HG02642 (cell line): Measurements from ENCODE around the gene RCOR1.
"Not testable (repeated sequence)": the region's sequence is repeated elsewhere in the genome, so short reads cannot be mapped to it uniquely, and the experiment has no call there.

ENCODE experiments used
- ATAC-seq: cut with Tn5 transposase; IDR thresholded peaks from one replicate; pipeline ENCODE4 v1.9.1; 2021; ENCODE audit warnings: mild to moderate bottlenecking; ENCODE audit not compliant: unreplicated experiment, poor library complexity

RCOR1 gene

GRCh38 chr14:102624666-102625065 is 32.2 kb downstream of the RCOR1 start:
- no peak for ATAC-seq

GRCh38 chr14:102625564-102626296 is 33.3 kb downstream of the RCOR1 start:
- ATAC-seq: no peak

GRCh38 chr14:102626530-102626929 is 34.1 kb downstream of the RCOR1 start:
- ATAC-seq: no peak

- ATAC-seq: no peak
Measured at GRCh38 chr14:102629011-102629444, 36.6 kb downstream of the RCOR1 start.

GRCh38 chr14:102629808-102630350 is 37.4 kb downstream of the RCOR1 start:
- ATAC-seq: no peak

- ATAC-seq: no peak
Measured at GRCh38 chr14:102630405-102630804, 38.0 kb downstream of the RCOR1 start.

- no peak for ATAC-seq
Measured at GRCh38 chr14:102630881-102631280, 38.4 kb downstream of the RCOR1 start.

- no peak for ATAC-seq
Measured at GRCh38 chr14:102633906-102634595, 41.6 kb downstream of the RCOR1 start.

GRCh38 chr14:102639611-102640010 is 47.2 kb downstream of the RCOR1 start:
- ATAC-seq: not testable (repeated sequence)

- no peak for ATAC-seq
Measured at GRCh38 chr14:102644523-102644922, 52.1 kb downstream of the RCOR1 start.

- ATAC-seq: no peak
Measured at GRCh38 chr14:102645746-102646440, 53.4 kb downstream of the RCOR1 start.

- ATAC-seq: no peak
Measured at GRCh38 chr14:102646615-102647014, 54.2 kb downstream of the RCOR1 start.

GRCh38 chr14:102652194-102652593 is 59.7 kb downstream of the RCOR1 start:
- no peak for ATAC-seq

GRCh38 chr14:102654298-102654697 is 61.8 kb downstream of the RCOR1 start:
- no peak for ATAC-seq

- ATAC-seq: no peak
Measured at GRCh38 chr14:102655137-102655536, 62.7 kb downstream of the RCOR1 start.

GRCh38 chr14:102659797-102660196 is 67.3 kb downstream of the RCOR1 start:
- no peak for ATAC-seq

- ATAC-seq: no peak
Measured at GRCh38 chr14:102661614-102662013, 69.2 kb downstream of the RCOR1 start.

- ATAC-seq: no peak
Measured at GRCh38 chr14:102662636-102663430, 70.4 kb downstream of the RCOR1 start.

- no peak for ATAC-seq
Measured at GRCh38 chr14:102663440-102663839, 71.0 kb downstream of the RCOR1 start.

GRCh38 chr14:102665621-102666020 is 73.2 kb downstream of the RCOR1 start:
- ATAC-seq: no peak
